Thymus (tissue), 11 donors: Measurements from ENCODE around the gene CSMD2. TPM values are rescaled to one million over a fixed set of nuclear protein-coding genes. Genes with fewer than 3 reads are reported as not detected.
"Not testable (repeated sequence)": the region's sequence is repeated elsewhere in the genome, so short reads cannot be mapped to it uniquely, and the experiment has no call there.

Experiments
- DNase-seq, 9 donors: peaks; one replicate each; pipeline ENCODE4 v3.0.0-alpha.2; 2013; ENCODE audit warnings: low spot score in 9 of 9, low read depth in 6 of 9, missing footprints in 1 of 9
- H3K27ac ChIP-seq, 2 donors: one replicate each; pipeline ENCODE4 v1.5.1; 2013; ENCODE audit warnings: control low read depth in 1 of 2, low read depth in 1 of 2, low read length in 1 of 2, mild to moderate bottlenecking in 1 of 2, moderate library complexity in 1 of 2
- H3K27me3 ChIP-seq, 2 donors: one replicate each; pipeline ENCODE4 v1.5.1; 2013; ENCODE audit warnings: low read length in 1 of 2; ENCODE audit not compliant: control insufficient read depth in 2 of 2, insufficient read depth in 1 of 2
- H3K36me3 ChIP-seq, 2 donors: one replicate each; pipeline ENCODE4 v1.5.1; 2013; ENCODE audit warnings: low read length in 1 of 2, mild to moderate bottlenecking in 1 of 2, moderate library complexity in 1 of 2; ENCODE audit not compliant: control insufficient read depth in 2 of 2, insufficient read depth in 2 of 2
- H3K4me1 ChIP-seq, 2 donors: one replicate each; pipeline ENCODE4 v1.5.1; 2013; ENCODE audit warnings: low read length in 2 of 2; ENCODE audit not compliant: control insufficient read depth in 2 of 2, insufficient read depth in 2 of 2
- H3K4me3 ChIP-seq, 2 donors: one replicate each; pipeline ENCODE4 v1.5.1; 2013; ENCODE audit warnings: low read length in 2 of 2, control low read depth in 1 of 2, mild to moderate bottlenecking in 1 of 2
- H3K9me3 ChIP-seq, 2 donors: one replicate each; pipeline ENCODE4 v1.5.1; 2013; ENCODE audit warnings: low read length in 1 of 2, mild to moderate bottlenecking in 1 of 2; ENCODE audit not compliant: control insufficient read depth in 2 of 2, insufficient read depth in 1 of 2
- WGBS: extraction: QIAGEN DNeasy Blood & Tissue Kit; methylation state at CpG from one replicate; pipeline ENCODE4 v1.1.7; 2013; 5-methylcytosine and 5-hydroxymethylcytosine counted together
- polyA plus RNA-seq: library from polyadenylated mRNA; stranded (reverse); fragments of 200-250 nt; gene quantifications from one replicate; pipeline ENCODE4 v1.2.3, GENCODE V29; 2013
- total RNA-seq: library from RNA; stranded (reverse); fragments of 120-200 nt; gene quantifications from one replicate; pipeline ENCODE4 v1.2.4, GENCODE V29; 2013
- donor health status: healthy.

CSMD2 gene
- total and polyA plus RNA-seq, 2 donors: 0.14 TPM

DNA sequence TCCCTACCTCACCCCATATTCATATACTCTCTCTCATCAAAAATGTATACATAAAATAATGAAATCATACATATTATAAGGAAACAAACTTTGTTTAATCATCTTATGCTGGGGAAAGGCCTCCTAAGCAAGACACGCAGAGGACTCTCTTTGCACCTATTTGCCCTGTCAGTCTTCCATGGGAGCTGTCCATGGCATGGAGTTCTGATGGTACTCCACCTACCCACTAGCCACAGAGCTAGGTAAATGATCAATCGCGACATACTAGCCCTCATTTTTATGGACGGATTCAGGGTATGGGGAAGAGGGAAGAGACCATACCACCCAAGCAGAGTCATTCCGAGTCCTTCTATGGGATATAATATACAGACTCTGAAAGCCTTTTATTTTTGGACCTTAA lies 131.0 kb downstream of the CSMD2 start:
- Histone ChIP-seq H3K4me1 (peaks cover 6 to 20% of the 10 kb centered on the region in 2 donors), H3K36me3 (no peaks in the 10 kb centered on the region), H3K9me3 (no peaks in the 10 kb centered on the region), H3K4me3 (no peak overlapping the region), H3K27me3 (no peaks in the 10 kb centered on the region), H3K27ac (no peak overlapping the region)
- no peak for DNase-seq
- 69% methylated on average over 5 of the region's 5 CpGs for WGBS

DNA sequence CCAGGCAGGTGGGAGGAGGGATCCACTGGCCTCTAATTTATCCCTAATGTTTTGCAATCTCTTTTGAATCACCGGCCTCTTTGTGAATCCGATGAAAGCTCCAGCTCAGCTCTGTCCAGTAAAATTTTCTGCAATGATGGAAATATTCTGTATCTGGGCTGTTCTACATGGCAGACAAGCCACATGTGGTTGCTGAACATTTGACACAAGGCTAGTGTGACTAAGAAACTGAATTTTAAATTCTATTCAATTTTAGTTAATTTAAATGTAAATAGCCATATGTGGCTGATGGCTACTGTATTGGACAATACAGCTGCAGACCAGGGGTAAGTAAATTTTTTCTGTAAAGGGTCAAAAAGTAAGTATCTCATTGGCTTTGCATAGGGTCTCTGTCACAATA lies 135.1 kb downstream of the CSMD2 start:
- no peak for DNase-seq
- Histone ChIP-seq H3K4me1 (peaks cover 19 to 36% of the 10 kb centered on the region in 2 donors), H3K4me3 (no peak overlapping the region), H3K9me3 (no peaks in the 10 kb centered on the region), H3K27me3 (no peaks in the 10 kb centered on the region), H3K36me3 (no peaks in the 10 kb centered on the region), H3K27ac (peak overlapping the region; percentile 87 to 98)
- WGBS: 94% methylated on average over 2 of the region's 2 CpGs

DNA sequence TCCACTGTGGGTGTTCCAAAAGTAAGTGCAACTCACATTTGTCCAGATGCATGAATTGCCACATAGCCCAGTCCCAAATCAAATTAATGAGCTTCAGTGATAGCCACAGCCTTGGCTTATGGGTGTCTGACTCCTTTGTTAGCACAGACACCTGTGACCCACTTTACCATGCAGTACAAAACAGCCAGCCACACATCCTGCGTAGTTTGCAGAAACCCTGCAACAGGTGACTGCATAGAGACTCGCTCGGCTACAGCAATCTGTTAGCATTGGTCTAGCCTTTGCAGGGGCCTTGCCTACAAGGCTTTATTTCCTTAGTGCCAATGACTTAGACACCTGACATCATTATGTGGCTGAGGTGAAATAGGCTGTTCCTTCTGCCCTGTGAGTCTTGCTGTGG lies 135.5 kb downstream of the CSMD2 start:
- peaks cover 19 to 36% of the 10 kb centered on the region in 2 donors for H3K4me1 ChIP-seq
- peak overlapping the region; percentile 26 to 33 for H3K4me3 ChIP-seq
- peak; percentile 42 to 87 (median 68) for DNase-seq
- 38% methylated on average over 3 of the region's 3 CpGs for WGBS
- peak overlapping the region; percentile 87 to 98 for H3K27ac ChIP-seq
- H3K36me3 ChIP-seq: no peaks in the 10 kb centered on the region
- H3K27me3 ChIP-seq: no peaks in the 10 kb centered on the region
- no peaks in the 10 kb centered on the region for H3K9me3 ChIP-seq

DNA sequence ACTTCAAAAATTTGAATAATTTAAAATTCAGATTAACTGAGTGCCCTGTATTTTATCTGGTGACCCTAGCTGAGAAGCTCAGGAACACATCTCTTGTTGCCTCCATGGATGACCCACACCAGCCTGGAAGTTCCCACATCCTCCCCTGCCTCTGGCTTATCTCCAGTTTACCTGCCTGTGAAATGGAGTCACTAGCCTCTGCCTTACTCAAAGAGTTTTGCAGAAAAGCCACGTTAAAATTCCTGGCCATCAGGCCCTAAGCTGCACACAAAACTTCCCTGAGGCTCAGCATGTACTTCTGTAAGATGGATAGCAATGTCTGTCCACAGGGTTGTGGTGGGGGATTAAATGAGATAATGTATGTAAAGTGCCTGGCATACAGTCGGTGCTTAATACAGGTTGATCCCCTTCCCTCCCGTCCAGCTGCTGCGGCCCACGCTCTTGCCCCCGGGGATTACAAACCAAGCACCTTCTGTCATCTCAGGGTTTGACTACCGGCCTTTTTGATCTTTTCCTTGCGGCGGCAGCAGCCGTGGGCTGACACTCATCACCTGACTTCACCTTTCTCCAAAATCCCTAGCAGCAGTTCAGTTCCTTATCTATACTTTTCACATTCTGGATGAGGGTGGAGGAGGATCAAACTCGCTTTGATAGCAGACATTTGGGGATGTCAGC lies 136.5 kb downstream of the CSMD2 start:
- WGBS: 72% methylated on average over 11 of the region's 11 CpGs
- Histone ChIP-seq H3K27me3 (no peaks in the 10 kb centered on the region), H3K4me3 (peak overlapping the region; percentile 26 to 33), H3K4me1 (peaks cover 19 to 36% of the 10 kb centered on the region in 2 donors), H3K9me3 (no peaks in the 10 kb centered on the region), H3K36me3 (no peaks in the 10 kb centered on the region), H3K27ac (peak overlapping the region; percentile 86 to 98)
- DNase-seq: peak in 4 of 9 donors; percentile 6 to 56 (median 24)

DNA sequence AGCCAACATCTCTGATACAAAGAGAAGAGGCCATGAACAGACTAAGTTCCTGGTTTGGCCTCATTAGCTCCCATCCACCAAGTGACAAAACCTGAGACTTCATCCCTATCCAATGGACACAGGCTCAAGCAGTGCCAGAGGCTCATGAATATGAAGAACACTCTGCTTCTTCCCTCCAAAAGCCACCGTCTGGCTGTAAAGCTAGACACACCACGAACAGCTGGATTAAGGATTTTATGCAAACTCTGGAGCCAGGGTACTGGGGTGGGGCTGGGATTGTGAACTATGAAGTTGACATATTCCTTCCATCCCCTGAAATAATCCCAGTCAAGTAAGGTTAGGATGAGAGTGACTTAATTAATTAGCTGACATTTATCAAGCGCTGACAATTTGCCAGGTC lies 139.4 kb downstream of the CSMD2 start:
- no peaks in the 10 kb centered on the region for H3K9me3 ChIP-seq
- H3K27me3 ChIP-seq: no peaks in the 10 kb centered on the region
- no peaks in the 10 kb centered on the region for H3K36me3 ChIP-seq
- 96% methylated on average over 3 of the region's 3 CpGs for WGBS
- peaks cover 17 to 28% of the 10 kb centered on the region in 2 donors for H3K4me1 ChIP-seq
- no peak overlapping the region for H3K27ac ChIP-seq
- no peak for DNase-seq
- no peak overlapping the region for H3K4me3 ChIP-seq

DNA sequence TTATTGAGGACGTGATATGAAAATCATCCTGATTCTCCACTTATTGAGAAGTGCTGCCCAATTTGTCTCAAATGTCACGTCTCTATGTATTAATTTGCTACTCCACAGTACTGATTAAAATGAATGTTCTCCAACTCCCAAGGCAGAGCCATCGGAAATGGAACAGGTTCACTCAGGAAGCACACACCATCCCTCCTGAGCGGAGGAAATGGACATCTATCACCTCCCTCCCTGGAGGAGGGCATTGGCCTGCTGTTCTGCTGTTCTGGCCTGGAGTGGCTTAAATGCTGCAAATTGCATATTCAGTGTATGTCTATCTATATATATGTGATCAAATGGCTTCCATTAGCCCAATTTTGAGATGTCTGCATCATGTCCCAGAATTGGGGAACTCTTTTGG lies 140.5 kb downstream of the CSMD2 start:
- H3K36me3 ChIP-seq: no peaks in the 10 kb centered on the region
- DNase-seq: no peak
- no peaks in the 10 kb centered on the region for H3K27me3 ChIP-seq
- WGBS: 88% methylated on average over 4 of the region's 4 CpGs
- H3K27ac ChIP-seq: no peak overlapping the region
- peaks cover 13 to 20% of the 10 kb centered on the region in 2 donors for H3K4me1 ChIP-seq
- no peaks in the 10 kb centered on the region for H3K9me3 ChIP-seq
- H3K4me3 ChIP-seq: no peak overlapping the region

DNA sequence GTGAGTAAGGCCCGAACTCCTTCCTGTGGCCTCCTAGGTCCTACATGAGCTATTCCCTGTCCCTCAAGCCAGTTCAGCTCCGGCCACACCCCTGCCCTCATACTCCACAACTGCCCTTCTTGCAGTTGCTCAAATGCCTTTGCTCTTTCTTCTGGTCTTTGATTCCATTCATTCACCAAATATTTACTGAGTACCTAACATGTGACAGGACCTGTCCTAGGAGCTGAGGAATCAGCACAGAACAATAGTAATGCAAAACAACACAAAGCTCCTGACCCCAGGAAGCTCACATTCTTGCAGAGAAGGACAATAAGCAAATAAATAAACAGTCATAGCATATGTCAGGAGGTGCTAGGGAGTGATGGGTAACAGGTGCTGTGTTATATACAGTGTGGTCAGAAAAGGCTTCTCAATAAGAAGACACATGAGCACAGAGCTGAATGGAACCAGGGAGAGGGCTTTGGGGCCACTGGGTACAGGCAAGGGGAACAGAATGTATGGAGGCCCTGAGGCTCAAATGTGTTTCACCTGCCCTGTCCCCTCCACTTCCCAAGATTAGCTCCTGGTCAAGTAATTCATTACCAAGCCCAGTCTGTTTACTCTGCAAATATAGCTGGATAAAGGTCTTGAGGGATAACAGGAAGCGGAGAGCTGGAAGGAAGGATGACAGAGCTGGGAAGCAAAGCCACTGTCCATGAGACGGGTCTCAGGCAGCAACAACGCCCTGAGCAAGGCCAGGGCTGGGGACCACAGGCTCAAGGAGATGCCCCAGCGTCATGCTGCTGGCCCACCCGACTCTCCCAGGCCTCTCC lies 145.1 kb downstream of the CSMD2 start:
- H3K27me3 ChIP-seq: no peaks in the 10 kb centered on the region

DNA sequence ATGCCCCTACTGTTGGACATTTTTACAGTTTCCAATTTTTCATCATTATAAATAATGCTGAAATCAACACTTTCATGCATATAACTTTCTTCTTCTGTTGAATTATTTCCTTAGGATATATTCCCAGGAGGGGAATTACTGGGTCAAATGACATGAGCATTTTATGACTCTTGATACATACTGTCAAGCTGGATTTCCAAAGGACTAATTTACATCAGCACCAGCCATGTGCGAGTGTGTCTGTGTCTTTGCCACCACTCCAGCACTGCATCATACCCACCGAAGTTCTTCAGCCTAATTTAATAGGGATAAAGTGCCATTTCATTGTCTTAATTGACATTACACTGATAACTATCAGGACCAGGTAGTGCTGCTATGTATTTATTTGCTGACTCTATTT lies 146.7 kb downstream of the CSMD2 start:
- 87% methylated on average over 2 of the region's 2 CpGs for WGBS
- Histone ChIP-seq H3K27me3 (peaks cover 0 to under 1% of the 10 kb centered on the region in 2 donors), H3K4me3 (no peak overlapping the region), H3K9me3 (no peaks in the 10 kb centered on the region), H3K27ac (no peak overlapping the region), H3K4me1 (no peaks in the 10 kb centered on the region), H3K36me3 (no peaks in the 10 kb centered on the region)
- no peak for DNase-seq

More for the DNA sequence above, 145.1 kb downstream of the CSMD2 start:
- 83% methylated on average over 7 of the region's 7 CpGs for WGBS
- DNase-seq: no peak
- Histone ChIP-seq H3K9me3 (no peaks in the 10 kb centered on the region), H3K27ac (no peak overlapping the region), H3K4me3 (no peak overlapping the region), H3K4me1 (no peaks in the 10 kb centered on the region), H3K36me3 (no peaks in the 10 kb centered on the region)

DNA sequence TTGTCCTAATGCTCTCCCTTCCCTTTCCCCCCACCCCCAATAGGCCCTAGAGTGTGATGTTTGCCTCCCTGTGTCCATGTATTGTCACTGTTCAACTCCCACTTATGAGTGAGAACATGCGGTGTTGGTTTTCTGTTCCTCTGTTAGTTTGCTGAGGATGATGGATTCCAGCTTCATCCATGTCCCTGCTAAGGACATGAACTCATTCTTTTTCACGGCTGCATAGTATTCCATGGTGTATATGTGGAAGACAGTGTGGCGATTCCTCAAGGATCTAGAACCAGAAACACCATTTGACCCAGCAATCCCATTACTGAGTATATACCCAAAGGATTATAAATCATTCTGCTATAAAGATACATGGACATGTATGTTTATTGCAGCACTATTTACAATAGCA lies 148.7 kb downstream of the CSMD2 start:
- not testable (repeated sequence) for H3K4me3 ChIP-seq, H3K27ac ChIP-seq, H3K27me3 ChIP-seq, H3K4me1 ChIP-seq, DNase-seq, H3K36me3 ChIP-seq, H3K9me3 ChIP-seq
- WGBS: 97% methylated on average over 3 of the region's 3 CpGs
